Measurements from ENCODE around the gene HSD17B13.
"Not testable (repeated sequence)": the region's sequence is repeated elsewhere in the genome, so short reads cannot be mapped to it uniquely, and the experiment has no call there.

HSD17B13 gene

GRCh38 chr4:87299898-87300297 lies 22.8 kb downstream of the HSD17B13 start:
- DNase-seq (ENCODE audit: extremely low spot score) = no peak
- CTCF ChIA-PET = interaction anchor here (0.7 kb wide), 1 partner anchor 166 kb away, joined by 3 read pairs; no protein-coding TSS in a partner anchor
- TF ChIP-seq SP1 (IDR thresholded peaks at IDR 0.05) (no peak), L3MBTL2 (conservative IDR thresholded peaks at IDR 0.05) (no peak), BHLHE40 (IDR thresholded peaks at IDR 0.05; ENCODE audit: borderline replicate concordance) (no peak), ELF4 (IDR thresholded peaks at IDR 0.05) (no peak), NFRKB (IDR thresholded peaks at IDR 0.05) (no peak), FOXK2 (IDR thresholded peaks at IDR 0.05) (no peak), LEF1 (IDR thresholded peaks at IDR 0.05; ENCODE audit: borderline replicate concordance) (no peak), FOXA1 (IDR thresholded peaks at IDR 0.05) (no peak), PKNOX1 (IDR thresholded peaks at IDR 0.05) (no peak), CTBP1 (IDR thresholded peaks at IDR 0.05; ENCODE audit: borderline replicate concordance) (no peak), SUZ12 (IDR thresholded peaks at IDR 0.05) (no peak), TARDBP (IDR thresholded peaks at IDR 0.05) (no peak), HDGF (IDR thresholded peaks at IDR 0.05; ENCODE audit: borderline replicate concordance) (no peak), ARNT (IDR thresholded peaks at IDR 0.05) (no peak), FOXM1 (IDR thresholded peaks at IDR 0.05; ENCODE audit: borderline replicate concordance) (no peak), ZNF384 (IDR thresholded peaks at IDR 0.05) (no peak)
- POLR2A ChIA-PET = interaction anchor here (1.1 kb wide), 1 partner anchor 79 kb away, joined by 3 read pairs; the partner anchor contains the start of gene KLHL8

GRCh38 chr4:87298362-87298761 lies 24.3 kb downstream of the HSD17B13 start:
- ChIA-PET POLR2A (no interaction called here), CTCF (no interaction called here)
- no peak for DNase-seq (ENCODE audit: extremely low spot score)
- TF ChIP-seq L3MBTL2 (conservative IDR thresholded peaks at IDR 0.05) = no peak
- no peak for TF ChIP-seq FOXA1 (IDR thresholded peaks at IDR 0.05)
- TF ChIP-seq SP1 (IDR thresholded peaks at IDR 0.05) = no peak
- no peak for TF ChIP-seq FOXK2 (IDR thresholded peaks at IDR 0.05)
- no peak for TF ChIP-seq CTBP1 (IDR thresholded peaks at IDR 0.05; ENCODE audit: borderline replicate concordance)
- no peak for TF ChIP-seq ZNF384 (IDR thresholded peaks at IDR 0.05)

GRCh38 chr4:87294911-87295310 lies 27.8 kb downstream of the HSD17B13 start:
- POLR2A ChIA-PET; DNase-seq (ENCODE audit: extremely low spot score); CTCF ChIA-PET: not testable (repeated sequence)

GRCh38 chr4:87293889-87294288 lies 28.8 kb downstream of the HSD17B13 start:
- DNase-seq (ENCODE audit: extremely low spot score); CTCF ChIA-PET; POLR2A ChIA-PET: not testable (repeated sequence)

GRCh38 chr4:87286970-87287369 lies 35.7 kb downstream of the HSD17B13 start:
- ChIA-PET CTCF (no interaction called here), POLR2A (no interaction called here)
- no peak for DNase-seq (ENCODE audit: extremely low spot score)
- TF ChIP-seq LEF1 (IDR thresholded peaks at IDR 0.05; ENCODE audit: borderline replicate concordance) (no peak), BHLHE40 (IDR thresholded peaks at IDR 0.05; ENCODE audit: borderline replicate concordance) (no peak), SUZ12 (IDR thresholded peaks at IDR 0.05) (no peak)

- POLR2A ChIA-PET; CTCF ChIA-PET; DNase-seq (ENCODE audit: extremely low spot score): not testable (repeated sequence)
These were observed 38.4 kb downstream of the HSD17B13 start for GRCh38 chr4:87284268-87284667.

- TF ChIP-seq FOXA1 (IDR thresholded peaks at IDR 0.05) = no peak
- TF ChIP-seq ELF4 (IDR thresholded peaks at IDR 0.05) = no peak
- no peak for TF ChIP-seq TARDBP (IDR thresholded peaks at IDR 0.05)
- no peak for TF ChIP-seq CTBP1 (IDR thresholded peaks at IDR 0.05; ENCODE audit: borderline replicate concordance)
- no peak for TF ChIP-seq LEF1 (IDR thresholded peaks at IDR 0.05; ENCODE audit: borderline replicate concordance)
- TF ChIP-seq HDGF (IDR thresholded peaks at IDR 0.05; ENCODE audit: borderline replicate concordance) = no peak
- TF ChIP-seq FOXK2 (IDR thresholded peaks at IDR 0.05) = no peak
- TF ChIP-seq ZNF384 (IDR thresholded peaks at IDR 0.05) = no peak
- no peak for TF ChIP-seq SUZ12 (IDR thresholded peaks at IDR 0.05)
- TF ChIP-seq FOXM1 (IDR thresholded peaks at IDR 0.05; ENCODE audit: borderline replicate concordance) = no peak
- ChIA-PET POLR2A (no interaction called here), CTCF (no interaction called here)
- no peak for DNase-seq (ENCODE audit: extremely low spot score)
These were observed 39.5 kb downstream of the HSD17B13 start for GRCh38 chr4:87283151-87283550.

- TF ChIP-seq ELF4 (IDR thresholded peaks at IDR 0.05) (no peak), SP1 (IDR thresholded peaks at IDR 0.05) (no peak), HDGF (IDR thresholded peaks at IDR 0.05; ENCODE audit: borderline replicate concordance) (no peak), FOXA1 (IDR thresholded peaks at IDR 0.05) (no peak), FOXK2 (IDR thresholded peaks at IDR 0.05) (no peak), BHLHE40 (IDR thresholded peaks at IDR 0.05; ENCODE audit: borderline replicate concordance) (no peak), SUZ12 (IDR thresholded peaks at IDR 0.05) (no peak), TARDBP (IDR thresholded peaks at IDR 0.05) (no peak), L3MBTL2 (conservative IDR thresholded peaks at IDR 0.05) (no peak), PKNOX1 (IDR thresholded peaks at IDR 0.05) (no peak), FOXM1 (IDR thresholded peaks at IDR 0.05; ENCODE audit: borderline replicate concordance) (no peak), ARNT (IDR thresholded peaks at IDR 0.05) (no peak), ZNF384 (IDR thresholded peaks at IDR 0.05) (no peak), NFRKB (IDR thresholded peaks at IDR 0.05) (no peak), CTBP1 (IDR thresholded peaks at IDR 0.05; ENCODE audit: borderline replicate concordance) (no peak), LEF1 (IDR thresholded peaks at IDR 0.05; ENCODE audit: borderline replicate concordance) (no peak)
- POLR2A ChIA-PET = no interaction called here
- no peak for DNase-seq (ENCODE audit: extremely low spot score)
- CTCF ChIA-PET = no interaction called here
These were observed 41.1 kb downstream of the HSD17B13 start for GRCh38 chr4:87281603-87282002.
